ENCODE data around the gene NT5C3B. TPM values are rescaled to one million over a fixed set of nuclear protein-coding genes. Genes with fewer than 3 reads are reported as not detected.

NT5C3B gene
- total RNA-seq, 4 donors from 2014 or later: 17.7 to 35.1 (median 25.9) TPM

GRCh38 chr17:41792845-41793783 is 42.9 kb downstream of the NT5C3B start:
- H3K4me3 ChIP-seq (ENCODE audit: low read depth, poor library complexity, severe bottlenecking): no peak overlapping the region
- DNase-seq (ENCODE audit: low spot score in 2 of 2): no peak
- intact Hi-C loops (cut with DNase I; ENCODE audit: low total_unique reads): no loop called here
- WGBS, 2 donors: 29 to 31% methylated on average over 21 to 22 of the region's 22 CpGs
- TF ChIP-seq CTCF (IDR thresholded peaks at IDR 0.05) (no peak), POLR2A (IDR thresholded peaks at IDR 0.05) (no peak)

GRCh38 chr17:41787021-41787418 is 49.0 kb downstream of the NT5C3B start:
- no peak overlapping the region for H3K4me3 ChIP-seq (ENCODE audit: low read depth, poor library complexity, severe bottlenecking)
- DNase-seq (ENCODE audit: low spot score in 2 of 2): no peak
- TF ChIP-seq CTCF (IDR thresholded peaks at IDR 0.05) (no peak), POLR2A (IDR thresholded peaks at IDR 0.05) (no peak)
- WGBS, 2 donors: 22% methylated on average over 4 of the region's 4 CpGs
- intact Hi-C loops (cut with DNase I; ENCODE audit: low total_unique reads): no loop called here

GRCh38 chr17:41786227-41787020 is 49.6 kb downstream of the NT5C3B start, which contains the start of gene JUP:
Gene JUP, minus strand, starts transcription at chr17:41786711. Its CDS starts 14,857 bp downstream, at chr17:41771854.
- WGBS, 2 donors: 1% methylated on average over 38 to 48 of the region's 79 CpGs
- intact Hi-C loops (cut with DNase I; ENCODE audit: low total_unique reads): no loop called here
- DNase-seq (ENCODE audit: low spot score in 2 of 2): peak; percentile 100
- TF ChIP-seq CTCF (IDR thresholded peaks at IDR 0.05) (no peak), POLR2A (IDR thresholded peaks at IDR 0.05) (peak in 1 of 2 donors; percentile 83)
- peak within 1 kb of the TSS; percentile 53 for H3K4me3 ChIP-seq (ENCODE audit: low read depth, poor library complexity, severe bottlenecking)

- peak; percentile 82 to 95 for DNase-seq (ENCODE audit: low spot score in 2 of 2)
- TF ChIP-seq POLR2A (IDR thresholded peaks at IDR 0.05) (no peak), CTCF (IDR thresholded peaks at IDR 0.05) (no peak)
- WGBS, 2 donors: 0 to 2% methylated on average over 17 to 20 of the region's 22 CpGs
- peak overlapping the region; percentile 53 for H3K4me3 ChIP-seq (ENCODE audit: low read depth, poor library complexity, severe bottlenecking)
- intact Hi-C loops (cut with DNase I; ENCODE audit: low total_unique reads): no loop called here
These were observed 50.2 kb downstream of the NT5C3B start for GRCh38 chr17:41785859-41786226.

GRCh38 chr17:41785091-41785858 is 50.8 kb downstream of the NT5C3B start:
- intact Hi-C loops (cut with DNase I; ENCODE audit: low total_unique reads): no loop called here
- 9 to 16% methylated on average over 11 to 13 of the region's 13 CpGs for WGBS, 2 donors
- H3K4me3 ChIP-seq (ENCODE audit: low read depth, poor library complexity, severe bottlenecking): peak overlapping the region; percentile 53
- no peak for DNase-seq (ENCODE audit: low spot score in 2 of 2)
- TF ChIP-seq POLR2A (IDR thresholded peaks at IDR 0.05) (no peak), CTCF (IDR thresholded peaks at IDR 0.05) (no peak)

All from lower leg skin (tissue), 4 donors.